Measurements from ENCODE around the gene BORCS6. TPM values are rescaled to one million over a fixed set of nuclear protein-coding genes. Genes with fewer than 3 reads are reported as not detected.

The BORCS6 gene
- total and polyA plus RNA-seq, 2 of the 13 experiments (the other 11 are each of a cell fraction or from before 2014, with no cell fraction given), result 2.0 to 5.1 TPM

- TF ChIP-seq ZEB1 (IDR thresholded peaks at IDR 0.05; ENCODE audit: insufficient replicate concordance, low read depth), result no peak
- TF ChIP-seq, protein P1, sequence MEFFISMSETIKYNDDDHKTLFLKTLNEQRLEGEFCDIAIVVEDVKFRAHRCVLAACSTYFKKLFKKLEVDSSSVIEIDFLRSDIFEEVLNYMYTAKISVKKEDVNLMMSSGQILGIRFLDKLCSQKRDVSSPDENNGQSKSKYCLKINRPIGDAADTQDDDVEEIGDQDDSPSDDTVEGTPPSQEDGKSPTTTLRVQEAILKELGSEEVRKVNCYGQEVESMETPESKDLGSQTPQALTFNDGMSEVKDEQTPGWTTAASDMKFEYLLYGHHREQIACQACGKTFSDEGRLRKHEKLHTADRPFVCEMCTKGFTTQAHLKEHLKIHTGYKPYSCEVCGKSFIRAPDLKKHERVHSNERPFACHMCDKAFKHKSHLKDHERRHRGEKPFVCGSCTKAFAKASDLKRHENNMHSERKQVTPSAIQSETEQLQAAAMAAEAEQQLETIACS (CRISPR knock-in tag; IDR thresholded peaks at IDR 0.05), result no peak
- TF ChIP-seq, protein P2, sequence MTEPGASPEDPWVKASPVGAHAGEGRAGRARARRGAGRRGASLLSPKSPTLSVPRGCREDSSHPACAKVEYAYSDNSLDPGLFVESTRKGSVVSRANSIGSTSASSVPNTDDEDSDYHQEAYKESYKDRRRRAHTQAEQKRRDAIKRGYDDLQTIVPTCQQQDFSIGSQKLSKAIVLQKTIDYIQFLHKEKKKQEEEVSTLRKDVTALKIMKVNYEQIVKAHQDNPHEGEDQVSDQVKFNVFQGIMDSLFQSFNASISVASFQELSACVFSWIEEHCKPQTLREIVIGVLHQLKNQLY (CRISPR knock-in tag; IDR thresholded peaks at IDR 0.05), result peak; percentile 15; the same call in 1 of the 2 replicates
- peak; percentile 73; the same call in 1 of the 2 replicates for TF ChIP-seq ELF4 (CRISPR knock-in tag; IDR thresholded peaks at IDR 0.05; ENCODE audit: borderline replicate concordance)
- TF ChIP-seq GZF1 (CRISPR knock-in tag; IDR thresholded peaks at IDR 0.05), result 0 out of 2 replicates have a peak, but pooled peaks have one; percentile 11
- 0 out of 2 replicates have a peak, but pooled peaks have one; percentile 61 for TF ChIP-seq REL (CRISPR knock-in tag; conservative IDR thresholded peaks at IDR 0.05)
- TF ChIP-seq, protein P3, sequence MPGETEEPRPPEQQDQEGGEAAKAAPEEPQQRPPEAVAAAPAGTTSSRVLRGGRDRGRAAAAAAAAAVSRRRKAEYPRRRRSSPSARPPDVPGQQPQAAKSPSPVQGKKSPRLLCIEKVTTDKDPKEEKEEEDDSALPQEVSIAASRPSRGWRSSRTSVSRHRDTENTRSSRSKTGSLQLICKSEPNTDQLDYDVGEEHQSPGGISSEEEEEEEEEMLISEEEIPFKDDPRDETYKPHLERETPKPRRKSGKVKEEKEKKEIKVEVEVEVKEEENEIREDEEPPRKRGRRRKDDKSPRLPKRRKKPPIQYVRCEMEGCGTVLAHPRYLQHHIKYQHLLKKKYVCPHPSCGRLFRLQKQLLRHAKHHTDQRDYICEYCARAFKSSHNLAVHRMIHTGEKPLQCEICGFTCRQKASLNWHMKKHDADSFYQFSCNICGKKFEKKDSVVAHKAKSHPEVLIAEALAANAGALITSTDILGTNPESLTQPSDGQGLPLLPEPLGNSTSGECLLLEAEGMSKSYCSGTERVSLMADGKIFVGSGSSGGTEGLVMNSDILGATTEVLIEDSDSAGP (CRISPR knock-in tag; IDR thresholded peaks at IDR 0.05; ENCODE audit: borderline replicate concordance), result peak; percentile 64; the same call in 1 of the 2 replicates
- TF ChIP-seq ZNF616 (CRISPR knock-in tag; IDR thresholded peaks at IDR 0.05; ENCODE audit: low read depth), result no peak
- no peak for TF ChIP-seq SMAD9 (CRISPR knock-in tag; IDR thresholded peaks at IDR 0.05)
- TF ChIP-seq, protein P4, sequence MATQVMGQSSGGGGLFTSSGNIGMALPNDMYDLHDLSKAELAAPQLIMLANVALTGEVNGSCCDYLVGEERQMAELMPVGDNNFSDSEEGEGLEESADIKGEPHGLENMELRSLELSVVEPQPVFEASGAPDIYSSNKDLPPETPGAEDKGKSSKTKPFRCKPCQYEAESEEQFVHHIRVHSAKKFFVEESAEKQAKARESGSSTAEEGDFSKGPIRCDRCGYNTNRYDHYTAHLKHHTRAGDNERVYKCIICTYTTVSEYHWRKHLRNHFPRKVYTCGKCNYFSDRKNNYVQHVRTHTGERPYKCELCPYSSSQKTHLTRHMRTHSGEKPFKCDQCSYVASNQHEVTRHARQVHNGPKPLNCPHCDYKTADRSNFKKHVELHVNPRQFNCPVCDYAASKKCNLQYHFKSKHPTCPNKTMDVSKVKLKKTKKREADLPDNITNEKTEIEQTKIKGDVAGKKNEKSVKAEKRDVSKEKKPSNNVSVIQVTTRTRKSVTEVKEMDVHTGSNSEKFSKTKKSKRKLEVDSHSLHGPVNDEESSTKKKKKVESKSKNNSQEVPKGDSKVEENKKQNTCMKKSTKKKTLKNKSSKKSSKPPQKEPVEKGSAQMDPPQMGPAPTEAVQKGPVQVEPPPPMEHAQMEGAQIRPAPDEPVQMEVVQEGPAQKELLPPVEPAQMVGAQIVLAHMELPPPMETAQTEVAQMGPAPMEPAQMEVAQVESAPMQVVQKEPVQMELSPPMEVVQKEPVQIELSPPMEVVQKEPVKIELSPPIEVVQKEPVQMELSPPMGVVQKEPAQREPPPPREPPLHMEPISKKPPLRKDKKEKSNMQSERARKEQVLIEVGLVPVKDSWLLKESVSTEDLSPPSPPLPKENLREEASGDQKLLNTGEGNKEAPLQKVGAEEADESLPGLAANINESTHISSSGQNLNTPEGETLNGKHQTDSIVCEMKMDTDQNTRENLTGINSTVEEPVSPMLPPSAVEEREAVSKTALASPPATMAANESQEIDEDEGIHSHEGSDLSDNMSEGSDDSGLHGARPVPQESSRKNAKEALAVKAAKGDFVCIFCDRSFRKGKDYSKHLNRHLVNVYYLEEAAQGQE (IDR thresholded peaks at IDR 0.05; ENCODE audit: borderline replicate concordance in 1 of 2, low read depth in 1 of 2, low read length in 2 of 2), result 0 out of 4 replicates have a peak, but pooled peaks of 1 of the 2 experiments have one; percentile 9
- 0 out of 2 replicates have a peak, but pooled peaks have one; percentile 8 for TF ChIP-seq ZMYM3 (CRISPR knock-in tag; IDR thresholded peaks at IDR 0.05)
- peak; percentile 53 for TF ChIP-seq PATZ1 (CRISPR knock-in tag; IDR thresholded peaks at IDR 0.05)
- 0 out of 2 replicates have a peak, but pooled peaks have one; percentile 39 for TF ChIP-seq ZNF558 (CRISPR knock-in tag; IDR thresholded peaks at IDR 0.05; ENCODE audit: borderline replicate concordance)
- TF ChIP-seq ZNF724P (CRISPR knock-in tag; IDR thresholded peaks at IDR 0.05; ENCODE audit: borderline replicate concordance), result no peak
- TF ChIP-seq ZNF337 (CRISPR knock-in tag; IDR thresholded peaks at IDR 0.05; ENCODE audit: borderline replicate concordance, low read depth), result no peak
- no peak for TF ChIP-seq ZNF713 (CRISPR knock-in tag; IDR thresholded peaks at IDR 0.05)
- TF ChIP-seq GATA4 (IDR thresholded peaks at IDR 0.05; ENCODE audit: borderline replicate concordance, low read depth), result no peak
- 0 out of 2 replicates have a peak, but pooled peaks have one; percentile 32 for TF ChIP-seq ZNF556 (CRISPR knock-in tag; IDR thresholded peaks at IDR 0.05; ENCODE audit: borderline replicate concordance)
- no peak for TF ChIP-seq CC2D1A (CRISPR knock-in tag; IDR thresholded peaks at IDR 0.05)
Measured at GRCh38 chr17:8223356-8224126, 33.6 kb upstream of the BORCS6 start (continued).

All from HepG2 (cell line).